ENCODE data around the gene TSPEAR. TPM values are rescaled to one million over a fixed set of nuclear protein-coding genes. Genes with fewer than 3 reads are reported as not detected.

TSPEAR gene
- total and polyA plus RNA-seq, 2 of the 13 experiments (the other 11 are each of a cell fraction or from before 2014, with no cell fraction given): 0.07 to 0.32 TPM

DNA sequence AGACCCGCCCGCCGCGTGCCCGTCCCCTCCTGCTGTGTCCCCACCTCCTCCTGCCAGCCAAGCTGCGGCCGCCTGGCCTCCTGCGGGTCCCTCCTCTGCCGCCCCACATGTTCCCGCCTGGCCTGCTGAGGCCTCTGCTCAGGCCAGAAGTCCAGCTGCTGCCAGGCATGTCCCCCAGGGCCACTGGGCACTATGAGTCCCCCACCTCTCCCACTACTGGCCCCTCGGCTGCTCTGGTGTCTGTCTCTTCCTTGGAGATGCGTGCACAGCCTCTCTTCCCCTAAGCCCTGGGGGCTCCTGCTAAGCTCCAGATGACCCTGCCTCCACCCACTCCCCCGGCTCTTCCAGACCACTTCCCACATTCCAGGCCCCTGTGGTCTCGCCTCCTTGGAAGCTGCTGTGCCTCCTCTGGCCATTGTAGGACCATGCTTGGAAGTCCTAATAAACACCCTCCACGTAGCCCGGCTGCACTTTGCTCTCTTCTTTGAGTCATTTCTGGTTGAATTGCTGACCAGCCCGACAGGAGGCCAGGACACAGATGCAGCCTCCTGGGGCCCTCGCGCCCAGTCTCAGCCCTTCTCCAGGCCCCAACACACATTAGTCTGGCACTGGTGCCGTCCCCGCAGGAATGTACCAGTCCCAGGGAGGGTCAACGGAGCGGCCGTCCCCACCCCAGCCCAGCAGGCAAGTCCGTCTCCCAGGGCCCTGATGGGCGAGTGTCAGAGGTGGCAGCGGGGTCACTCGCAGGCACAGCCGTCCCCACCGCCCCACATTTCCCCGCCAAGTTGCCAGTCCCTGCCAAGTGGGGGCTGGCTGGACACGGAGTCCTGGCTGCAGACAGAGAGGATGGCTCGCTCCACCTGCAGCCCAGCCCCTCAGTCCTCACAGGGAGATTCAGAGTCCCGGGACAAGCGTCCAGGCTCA, 13.3 kb downstream of the TSPEAR start (continued):
- TF ChIP-seq, protein P1, sequence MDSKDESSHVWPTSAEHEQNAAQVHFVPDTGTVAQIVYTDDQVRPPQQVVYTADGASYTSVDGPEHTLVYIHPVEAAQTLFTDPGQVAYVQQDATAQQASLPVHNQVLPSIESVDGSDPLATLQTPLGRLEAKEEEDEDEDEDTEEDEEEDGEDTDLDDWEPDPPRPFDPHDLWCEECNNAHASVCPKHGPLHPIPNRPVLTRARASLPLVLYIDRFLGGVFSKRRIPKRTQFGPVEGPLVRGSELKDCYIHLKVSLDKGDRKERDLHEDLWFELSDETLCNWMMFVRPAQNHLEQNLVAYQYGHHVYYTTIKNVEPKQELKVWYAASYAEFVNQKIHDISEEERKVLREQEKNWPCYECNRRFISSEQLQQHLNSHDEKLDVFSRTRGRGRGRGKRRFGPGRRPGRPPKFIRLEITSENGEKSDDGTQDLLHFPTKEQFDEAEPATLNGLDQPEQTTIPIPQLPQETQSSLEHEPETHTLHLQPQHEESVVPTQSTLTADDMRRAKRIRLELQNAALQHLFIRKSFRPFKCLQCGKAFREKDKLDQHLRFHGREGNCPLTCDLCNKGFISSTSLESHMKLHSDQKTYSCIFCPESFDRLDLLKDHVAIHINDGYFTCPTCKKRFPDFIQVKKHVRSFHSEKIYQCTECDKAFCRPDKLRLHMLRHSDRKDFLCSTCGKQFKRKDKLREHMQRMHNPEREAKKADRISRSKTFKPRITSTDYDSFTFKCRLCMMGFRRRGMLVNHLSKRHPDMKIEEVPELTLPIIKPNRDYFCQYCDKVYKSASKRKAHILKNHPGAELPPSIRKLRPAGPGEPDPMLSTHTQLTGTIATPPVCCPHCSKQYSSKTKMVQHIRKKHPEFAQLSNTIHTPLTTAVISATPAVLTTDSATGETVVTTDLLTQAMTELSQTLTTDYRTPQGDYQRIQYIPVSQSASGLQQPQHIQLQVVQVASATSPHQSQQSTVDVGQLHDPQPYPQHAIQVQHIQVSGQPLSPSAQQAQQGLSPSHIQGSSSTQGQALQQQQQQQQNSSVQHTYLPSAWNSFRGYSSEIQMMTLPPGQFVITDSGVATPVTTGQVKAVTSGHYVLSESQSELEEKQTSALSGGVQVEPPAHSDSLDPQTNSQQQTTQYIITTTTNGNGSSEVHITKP (CRISPR knock-in tag; IDR thresholded peaks at IDR 0.05; ENCODE audit: low read depth): peak; percentile 82; the same call in 1 of the 2 replicates
- TF ChIP-seq, protein P2, sequence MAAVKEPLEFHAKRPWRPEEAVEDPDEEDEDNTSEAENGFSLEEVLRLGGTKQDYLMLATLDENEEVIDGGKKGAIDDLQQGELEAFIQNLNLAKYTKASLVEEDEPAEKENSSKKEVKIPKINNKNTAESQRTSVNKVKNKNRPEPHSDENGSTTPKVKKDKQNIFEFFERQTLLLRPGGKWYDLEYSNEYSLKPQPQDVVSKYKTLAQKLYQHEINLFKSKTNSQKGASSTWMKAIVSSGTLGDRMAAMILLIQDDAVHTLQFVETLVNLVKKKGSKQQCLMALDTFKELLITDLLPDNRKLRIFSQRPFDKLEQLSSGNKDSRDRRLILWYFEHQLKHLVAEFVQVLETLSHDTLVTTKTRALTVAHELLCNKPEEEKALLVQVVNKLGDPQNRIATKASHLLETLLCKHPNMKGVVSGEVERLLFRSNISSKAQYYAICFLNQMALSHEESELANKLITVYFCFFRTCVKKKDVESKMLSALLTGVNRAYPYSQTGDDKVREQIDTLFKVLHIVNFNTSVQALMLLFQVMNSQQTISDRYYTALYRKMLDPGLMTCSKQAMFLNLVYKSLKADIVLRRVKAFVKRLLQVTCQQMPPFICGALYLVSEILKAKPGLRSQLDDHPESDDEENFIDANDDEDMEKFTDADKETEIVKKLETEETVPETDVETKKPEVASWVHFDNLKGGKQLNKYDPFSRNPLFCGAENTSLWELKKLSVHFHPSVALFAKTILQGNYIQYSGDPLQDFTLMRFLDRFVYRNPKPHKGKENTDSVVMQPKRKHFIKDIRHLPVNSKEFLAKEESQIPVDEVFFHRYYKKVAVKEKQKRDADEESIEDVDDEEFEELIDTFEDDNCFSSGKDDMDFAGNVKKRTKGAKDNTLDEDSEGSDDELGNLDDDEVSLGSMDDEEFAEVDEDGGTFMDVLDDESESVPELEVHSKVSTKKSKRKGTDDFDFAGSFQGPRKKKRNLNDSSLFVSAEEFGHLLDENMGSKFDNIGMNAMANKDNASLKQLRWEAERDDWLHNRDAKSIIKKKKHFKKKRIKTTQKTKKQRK (IDR thresholded peaks at IDR 0.05; ENCODE audit: low read length): no peak
- TF ChIP-seq ZZZ3 (CRISPR knock-in tag; IDR thresholded peaks at IDR 0.05; ENCODE audit: borderline replicate concordance) (no peak), MIXL1 (CRISPR knock-in tag; IDR thresholded peaks at IDR 0.05) (no peak), TOE1 (CRISPR knock-in tag; IDR thresholded peaks at IDR 0.05) (no peak), ZNF788 (CRISPR knock-in tag; IDR thresholded peaks at IDR 0.05; ENCODE audit: borderline replicate concordance) (0 out of 2 replicates have a peak, but pooled peaks have one; percentile 32), STAT5B (CRISPR knock-in tag; IDR thresholded peaks at IDR 0.05) (no peak), RAD51 (IDR thresholded peaks at IDR 0.05; ENCODE audit: borderline replicate concordance) (no peak), ZNF850 (CRISPR knock-in tag; conservative IDR thresholded peaks at IDR 0.05) (peak; percentile 78; the same call in 1 of the 2 replicates), SP2 (CRISPR knock-in tag; IDR thresholded peaks at IDR 0.05) (0 out of 2 replicates have a peak, but pooled peaks have one; percentile 42), ZNF652 (CRISPR knock-in tag; IDR thresholded peaks at IDR 0.05; ENCODE audit: borderline replicate concordance, low read depth) (no peak), SRSF4 (IDR thresholded peaks at IDR 0.05; ENCODE audit: low read depth, low read length, poor library complexity, severe bottlenecking) (no peak), RFX3 (CRISPR knock-in tag; IDR thresholded peaks at IDR 0.05) (no peak), REXO4 (CRISPR knock-in tag; IDR thresholded peaks at IDR 0.05; ENCODE audit: borderline replicate concordance) (no peak), ZNF790 (CRISPR knock-in tag; IDR thresholded peaks at IDR 0.05; ENCODE audit: borderline replicate concordance) (no peak), XRCC5 (optimal IDR thresholded peaks at IDR 0.05; ENCODE audit: low read length) (no peak), ZNF12 (CRISPR knock-in tag; IDR thresholded peaks at IDR 0.05) (no peak), TMF1 (CRISPR knock-in tag; IDR thresholded peaks at IDR 0.05; ENCODE audit: low read depth) (no peak), ZNF569 (CRISPR knock-in tag; IDR thresholded peaks at IDR 0.05; ENCODE audit: borderline replicate concordance) (no peak), HCFC1 (IDR thresholded peaks at IDR 0.05; ENCODE audit: low read depth, low read length) (no peak), ZC3H13 (CRISPR knock-in tag; IDR thresholded peaks at IDR 0.05) (peak; percentile 48; the same call in 1 of the 2 replicates)
- TF ChIP-seq, protein P3, sequence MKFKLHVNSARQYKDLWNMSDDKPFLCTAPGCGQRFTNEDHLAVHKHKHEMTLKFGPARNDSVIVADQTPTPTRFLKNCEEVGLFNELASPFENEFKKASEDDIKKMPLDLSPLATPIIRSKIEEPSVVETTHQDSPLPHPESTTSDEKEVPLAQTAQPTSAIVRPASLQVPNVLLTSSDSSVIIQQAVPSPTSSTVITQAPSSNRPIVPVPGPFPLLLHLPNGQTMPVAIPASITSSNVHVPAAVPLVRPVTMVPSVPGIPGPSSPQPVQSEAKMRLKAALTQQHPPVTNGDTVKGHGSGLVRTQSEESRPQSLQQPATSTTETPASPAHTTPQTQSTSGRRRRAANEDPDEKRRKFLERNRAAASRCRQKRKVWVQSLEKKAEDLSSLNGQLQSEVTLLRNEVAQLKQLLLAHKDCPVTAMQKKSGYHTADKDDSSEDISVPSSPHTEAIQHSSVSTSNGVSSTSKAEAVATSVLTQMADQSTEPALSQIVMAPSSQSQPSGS (CRISPR knock-in tag; IDR thresholded peaks at IDR 0.05): no peak
